ENCODE results near the gene PTGR3.

- TF ChIP-seq, protein P1, sequence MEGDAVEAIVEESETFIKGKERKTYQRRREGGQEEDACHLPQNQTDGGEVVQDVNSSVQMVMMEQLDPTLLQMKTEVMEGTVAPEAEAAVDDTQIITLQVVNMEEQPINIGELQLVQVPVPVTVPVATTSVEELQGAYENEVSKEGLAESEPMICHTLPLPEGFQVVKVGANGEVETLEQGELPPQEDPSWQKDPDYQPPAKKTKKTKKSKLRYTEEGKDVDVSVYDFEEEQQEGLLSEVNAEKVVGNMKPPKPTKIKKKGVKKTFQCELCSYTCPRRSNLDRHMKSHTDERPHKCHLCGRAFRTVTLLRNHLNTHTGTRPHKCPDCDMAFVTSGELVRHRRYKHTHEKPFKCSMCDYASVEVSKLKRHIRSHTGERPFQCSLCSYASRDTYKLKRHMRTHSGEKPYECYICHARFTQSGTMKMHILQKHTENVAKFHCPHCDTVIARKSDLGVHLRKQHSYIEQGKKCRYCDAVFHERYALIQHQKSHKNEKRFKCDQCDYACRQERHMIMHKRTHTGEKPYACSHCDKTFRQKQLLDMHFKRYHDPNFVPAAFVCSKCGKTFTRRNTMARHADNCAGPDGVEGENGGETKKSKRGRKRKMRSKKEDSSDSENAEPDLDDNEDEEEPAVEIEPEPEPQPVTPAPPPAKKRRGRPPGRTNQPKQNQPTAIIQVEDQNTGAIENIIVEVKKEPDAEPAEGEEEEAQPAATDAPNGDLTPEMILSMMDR (conservative IDR thresholded peaks at IDR 0.05 in 1 of 2, IDR thresholded peaks at IDR 0.05 in 1 of 2; ENCODE audit: low read depth in 1 of 2, low read length in 2 of 2): no peak
- no peak for TF ChIP-seq EZH2 (IDR thresholded peaks at IDR 0.05; ENCODE audit: low read length, missing control alignments)
Measured at GRCh38 chr18:75223687-75224347, 14.9 kb upstream of the PTGR3 start.
